OCI-LY3 (cell line): Measurements from ENCODE around the gene TCL1A.
"Not testable (repeated sequence)": the region's sequence is repeated elsewhere in the genome, so short reads cannot be mapped to it uniquely, and the experiment has no call there.

Experiments
- H2AFZ ChIP-seq: fragments of 200-600, 300-600 bp; shearing (Covaris generic); 2 replicates; pipeline ENCODE4 v1.6.0; 2014; ENCODE audit warnings: antibody characterized with exemption, low read depth, low read length
- H3K27ac ChIP-seq: fragments of 200-600, 300-600 bp; sonication (generic); 2 replicates; pipeline ENCODE4 v1.5.1; 2014; ENCODE audit warnings: mild to moderate bottlenecking, low read length, moderate library complexity, mixed read lengths
- H3K27me3 ChIP-seq: fragments of 200-600, 300-600 bp; sonication (generic); 2 replicates; pipeline ENCODE4 v1.6.1; 2014; ENCODE audit warnings: low read depth, low read length, mixed read lengths
- H3K36me3 ChIP-seq: fragments of 200-600, 300-600 bp; sonication (generic); replicated peaks from 2 replicates; pipeline ENCODE3; 2014; ENCODE audit warnings: low read depth, low read length, mixed read lengths
- H3K4me1 ChIP-seq: fragments of 300-600, 200-600 bp; sonication (generic); 2 replicates; pipeline ENCODE4 v1.6.1; 2014; ENCODE audit warnings: low read length, mixed read lengths
- H3K4me2 ChIP-seq: fragments of 200-600, 300-600 bp; sonication (generic); 2 replicates; pipeline ENCODE4 v1.6.1; 2014; ENCODE audit warnings: low read length, mixed read lengths
- H3K4me3 ChIP-seq: fragments of 300-600, 200-600 bp; sonication (generic); 2 replicates; pipeline ENCODE4 v1.5.1; 2014; ENCODE audit warnings: antibody characterized with exemption, mild to moderate bottlenecking, low read length, moderate library complexity
- H3K79me2 ChIP-seq: fragments of 300-600, 200-600 bp; shearing (Covaris generic); 2 replicates; pipeline ENCODE4 v1.6.1; 2014; ENCODE audit warnings: mild to moderate bottlenecking, low read length, mixed read lengths
- H3K9ac ChIP-seq: fragments of 300-600, 200-600 bp; shearing (Covaris generic); 2 replicates; pipeline ENCODE4 v1.6.0; 2014; ENCODE audit warnings: mild to moderate bottlenecking, low read length, moderate library complexity
- H3K9me3 ChIP-seq: fragments of 200-600, 300-600 bp; shearing (Covaris generic); 2 replicates; pipeline ENCODE4 v1.6.1; 2014; ENCODE audit warnings: low read length, mixed read lengths; ENCODE audit not compliant: insufficient read depth
- H4K20me1 ChIP-seq: fragments of 200-600, 300-600 bp; sonication (generic); 2 replicates; pipeline ENCODE4 v1.6.1; 2016; ENCODE audit warnings: low read length, mixed read lengths; ENCODE audit not compliant: insufficient read depth
- EZH2phosphoT487 ChIP-seq: fragments of 200-600 bp; shearing (Covaris generic); IDR thresholded peaks from 2 replicates; pipeline ENCODE4 v1.6.1; 2018; ENCODE audit warnings: antibody characterized with exemption, mixed run types, low read depth
- TF ChIP-seq, protein P1 (sequence below): fragments of 200-600, 300-600 bp; sonication (generic); IDR thresholded peaks from 2 replicates; pipeline ENCODE4 v1.5.1; 2014; ENCODE audit warnings: antibody characterized with exemption, low read length, low read depth

The TCL1A gene, protein sequence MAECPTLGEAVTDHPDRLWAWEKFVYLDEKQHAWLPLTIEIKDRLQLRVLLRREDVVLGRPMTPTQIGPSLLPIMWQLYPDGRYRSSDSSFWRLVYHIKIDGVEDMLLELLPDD

GRCh38 chr14:95713596-95714371 is at the start of gene TCL1A:
Gene TCL1A (minus strand): TSS chr14:95714125. CDS start chr14:95714066, 59 bp downstream.
- peak within 1 kb of the TSS; percentile 79 for H3K4me3 ChIP-seq
- peaks cover 34% of the 10 kb centered on the region for H3K4me1 ChIP-seq
- no peak for TF ChIP-seq EZH2phosphoT487
- TF ChIP-seq, protein P1, sequence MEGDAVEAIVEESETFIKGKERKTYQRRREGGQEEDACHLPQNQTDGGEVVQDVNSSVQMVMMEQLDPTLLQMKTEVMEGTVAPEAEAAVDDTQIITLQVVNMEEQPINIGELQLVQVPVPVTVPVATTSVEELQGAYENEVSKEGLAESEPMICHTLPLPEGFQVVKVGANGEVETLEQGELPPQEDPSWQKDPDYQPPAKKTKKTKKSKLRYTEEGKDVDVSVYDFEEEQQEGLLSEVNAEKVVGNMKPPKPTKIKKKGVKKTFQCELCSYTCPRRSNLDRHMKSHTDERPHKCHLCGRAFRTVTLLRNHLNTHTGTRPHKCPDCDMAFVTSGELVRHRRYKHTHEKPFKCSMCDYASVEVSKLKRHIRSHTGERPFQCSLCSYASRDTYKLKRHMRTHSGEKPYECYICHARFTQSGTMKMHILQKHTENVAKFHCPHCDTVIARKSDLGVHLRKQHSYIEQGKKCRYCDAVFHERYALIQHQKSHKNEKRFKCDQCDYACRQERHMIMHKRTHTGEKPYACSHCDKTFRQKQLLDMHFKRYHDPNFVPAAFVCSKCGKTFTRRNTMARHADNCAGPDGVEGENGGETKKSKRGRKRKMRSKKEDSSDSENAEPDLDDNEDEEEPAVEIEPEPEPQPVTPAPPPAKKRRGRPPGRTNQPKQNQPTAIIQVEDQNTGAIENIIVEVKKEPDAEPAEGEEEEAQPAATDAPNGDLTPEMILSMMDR, result peak; percentile 63
- peak within 1 kb of the TSS; percentile 73 for H3K9ac ChIP-seq
- H2AFZ ChIP-seq, result peak within 1 kb of the TSS; percentile 52; the same call in 1 of the 2 replicates
- no peaks in the 10 kb centered on the region for H4K20me1 ChIP-seq
- peak within 1 kb of the TSS; percentile 24; the same call in 1 of the 2 replicates for H3K27ac ChIP-seq
- peaks cover 17% of the 10 kb centered on the region for H3K36me3 ChIP-seq
- peak within 1 kb of the TSS; percentile 67 for H3K4me2 ChIP-seq
- no peaks in the 10 kb centered on the region for H3K9me3 ChIP-seq
- peaks cover 24% of the 10 kb centered on the region for H3K79me2 ChIP-seq
- H3K27me3 ChIP-seq, result no peaks in the 10 kb centered on the region

- not testable (repeated sequence) for H3K27ac ChIP-seq, H3K4me3 ChIP-seq, H3K4me2 ChIP-seq, H3K9ac ChIP-seq, H3K4me1 ChIP-seq, H4K20me1 ChIP-seq, H3K9me3 ChIP-seq, H2AFZ ChIP-seq, H3K79me2 ChIP-seq, H3K36me3 ChIP-seq
- H3K27me3 ChIP-seq, result peaks cover 23% of the 10 kb centered on the region
Observed at GRCh38 chr14:95763032-95763431, 49.1 kb upstream of the TCL1A start.

GRCh38 chr14:95761436-95761835 is 47.5 kb upstream of the TCL1A start:
- H3K79me2 ChIP-seq, result no peaks in the 10 kb centered on the region
- TF ChIP-seq, protein P1, result no peak
- TF ChIP-seq EZH2phosphoT487, result no peak
- H3K4me2 ChIP-seq, result no peak overlapping the region
- H3K36me3 ChIP-seq, result no peaks in the 10 kb centered on the region
- H3K27ac ChIP-seq, result no peak overlapping the region
- peaks cover 19% of the 10 kb centered on the region for H3K27me3 ChIP-seq
- H3K9me3 ChIP-seq, result no peaks in the 10 kb centered on the region
- no peak overlapping the region for H3K9ac ChIP-seq
- no peaks in the 10 kb centered on the region for H4K20me1 ChIP-seq
- H3K4me1 ChIP-seq, result no peaks in the 10 kb centered on the region
- no peak overlapping the region for H2AFZ ChIP-seq
- H3K4me3 ChIP-seq, result no peak overlapping the region

DNA sequence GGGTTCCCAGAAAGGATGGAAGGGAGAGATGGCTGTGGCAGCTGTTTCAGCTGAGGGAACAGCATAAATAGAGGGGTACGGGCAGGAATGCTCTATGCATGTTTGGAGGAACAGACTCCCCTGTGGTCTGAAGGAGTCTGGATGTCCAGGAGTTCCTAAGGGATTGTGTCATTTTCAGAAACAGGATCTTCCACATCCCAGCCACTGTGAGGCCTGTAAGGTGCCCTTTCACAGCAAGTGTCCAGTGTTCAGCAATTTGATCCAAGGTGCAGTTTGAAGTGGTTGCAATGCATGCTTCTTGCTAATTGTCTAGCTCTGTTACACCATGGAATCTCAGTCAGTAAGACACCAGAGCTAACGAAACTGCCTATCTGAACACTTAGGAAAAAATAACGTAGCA is 46.7 kb upstream of the TCL1A start:
- H3K4me1 ChIP-seq, result no peaks in the 10 kb centered on the region

More for the DNA sequence above, 46.7 kb upstream of the TCL1A start:
- Histone ChIP-seq H3K79me2 (no peaks in the 10 kb centered on the region), H3K36me3 (no peaks in the 10 kb centered on the region), H3K27me3 (peaks cover 19% of the 10 kb centered on the region), H2AFZ (no peak overlapping the region), H3K27ac (no peak overlapping the region), H3K4me2 (no peak overlapping the region), H4K20me1 (no peaks in the 10 kb centered on the region), H3K4me3 (no peak overlapping the region), H3K9ac (no peak overlapping the region), H3K9me3 (no peaks in the 10 kb centered on the region)
- no peak for TF ChIP-seq EZH2phosphoT487
- TF ChIP-seq, protein P1, result no peak
